ENCODE results near the gene TRIM37.

TRIM37 gene

DNA sequence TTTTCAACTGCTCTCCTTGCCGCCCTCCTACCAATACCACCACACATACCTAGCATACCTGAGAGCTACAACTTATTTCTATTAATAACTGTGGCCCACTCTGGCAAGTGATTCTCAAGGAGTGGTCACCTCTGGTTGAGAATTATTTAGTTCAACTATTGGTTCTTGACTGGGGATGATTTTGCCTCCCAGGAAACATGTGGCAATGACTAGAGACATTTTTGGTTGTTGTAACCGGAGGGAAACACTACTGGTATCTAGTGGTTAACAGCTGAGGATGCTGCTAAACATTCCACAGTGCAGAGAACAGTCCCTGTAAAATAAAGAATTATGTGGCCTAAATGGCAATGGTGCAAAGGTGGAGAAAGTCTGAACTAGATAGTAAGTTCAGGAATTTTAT, 96.7 kb downstream of the TRIM37 start (continued):
- TF ChIP-seq, protein P1, sequence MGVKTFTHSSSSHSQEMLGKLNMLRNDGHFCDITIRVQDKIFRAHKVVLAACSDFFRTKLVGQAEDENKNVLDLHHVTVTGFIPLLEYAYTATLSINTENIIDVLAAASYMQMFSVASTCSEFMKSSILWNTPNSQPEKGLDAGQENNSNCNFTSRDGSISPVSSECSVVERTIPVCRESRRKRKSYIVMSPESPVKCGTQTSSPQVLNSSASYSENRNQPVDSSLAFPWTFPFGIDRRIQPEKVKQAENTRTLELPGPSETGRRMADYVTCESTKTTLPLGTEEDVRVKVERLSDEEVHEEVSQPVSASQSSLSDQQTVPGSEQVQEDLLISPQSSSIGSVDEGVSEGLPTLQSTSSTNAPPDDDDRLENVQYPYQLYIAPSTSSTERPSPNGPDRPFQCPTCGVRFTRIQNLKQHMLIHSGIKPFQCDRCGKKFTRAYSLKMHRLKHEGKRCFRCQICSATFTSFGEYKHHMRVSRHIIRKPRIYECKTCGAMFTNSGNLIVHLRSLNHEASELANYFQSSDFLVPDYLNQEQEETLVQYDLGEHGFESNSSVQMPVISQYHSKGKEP (tag by site-specific recombination; IDR thresholded peaks at IDR 0.05), result no peak
- no peak for TF ChIP-seq ZSCAN23 (tag by site-specific recombination; IDR thresholded peaks at IDR 0.05)
- TF ChIP-seq SP2 (tag by site-specific recombination; IDR thresholded peaks at IDR 0.05), result no peak
- TF ChIP-seq ZNF701 (tag by site-specific recombination; IDR thresholded peaks at IDR 0.05), result no peak

DNA sequence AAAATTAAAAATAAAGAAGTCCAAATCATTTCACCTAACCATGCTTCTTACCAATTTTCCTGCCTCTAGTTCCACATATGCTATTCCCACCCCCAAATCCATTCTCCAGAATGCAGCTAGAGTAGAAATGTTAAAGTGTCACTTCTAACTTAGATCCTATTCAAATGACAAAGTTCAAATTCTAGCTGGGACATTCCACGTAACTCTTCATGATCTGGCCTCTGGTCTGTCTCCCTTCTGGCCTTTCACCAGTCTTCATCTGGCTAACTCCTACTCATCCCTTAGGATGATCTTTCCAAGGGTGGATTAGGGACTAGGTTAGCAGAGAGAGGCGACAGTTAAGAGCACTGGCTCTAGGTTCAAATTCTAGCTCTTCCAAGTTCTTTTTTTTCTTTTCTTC, 97.9 kb downstream of the TRIM37 start:
- POLR2A ChIA-PET, result no interaction called here
- CTCF ChIA-PET, result interaction anchor here (0.7 to 3.0 kb wide), 5 partner anchors 8 to 490 kb away, joined by 3 to 13 read pairs (median 3); no protein-coding TSS in a partner anchor
- Histone ChIP-seq H3K27ac (ENCODE audit: extremely low read depth, low read depth, low read length) (no peak overlapping the region), H3K4me1 (ENCODE audit: control insufficient read depth, insufficient read depth, low read length) (peaks cover 2% of the 10 kb centered on the region), H3K4me3 (ENCODE audit: low read depth, low read length) (no peak overlapping the region), H3K36me3 (ENCODE audit: control insufficient read depth in 2 of 2, insufficient read depth in 1 of 2, low read length in 2 of 2) (peaks cover 21 to 43% of the 10 kb centered on the region in 2 experiments; a peak in 2 of 3 replicates), H3K9me3 (ENCODE audit: control insufficient read depth, insufficient read depth, low read depth, low read length) (no peaks in the 10 kb centered on the region)
- no peak for TF ChIP-seq ZNF2 (tag by site-specific recombination; IDR thresholded peaks at IDR 0.05)
- TF ChIP-seq ZNF133 (tag by site-specific recombination; IDR thresholded peaks at IDR 0.05), result no peak
- no peak for TF ChIP-seq ZNF366 (tag by site-specific recombination; conservative IDR thresholded peaks at IDR 0.05)
- no peak for TF ChIP-seq ZNF776 (tag by site-specific recombination; IDR thresholded peaks at IDR 0.05; ENCODE audit: borderline replicate concordance)
- TF ChIP-seq ZNF791 (tag by site-specific recombination; IDR thresholded peaks at IDR 0.05), result no peak
- TF ChIP-seq ZNF274 (IDR thresholded peaks at IDR 0.05; ENCODE audit: low read length), result no peak
- TF ChIP-seq ZNF274 (tag by site-specific recombination; IDR thresholded peaks at IDR 0.05; ENCODE audit: borderline replicate concordance), result no peak

DNA sequence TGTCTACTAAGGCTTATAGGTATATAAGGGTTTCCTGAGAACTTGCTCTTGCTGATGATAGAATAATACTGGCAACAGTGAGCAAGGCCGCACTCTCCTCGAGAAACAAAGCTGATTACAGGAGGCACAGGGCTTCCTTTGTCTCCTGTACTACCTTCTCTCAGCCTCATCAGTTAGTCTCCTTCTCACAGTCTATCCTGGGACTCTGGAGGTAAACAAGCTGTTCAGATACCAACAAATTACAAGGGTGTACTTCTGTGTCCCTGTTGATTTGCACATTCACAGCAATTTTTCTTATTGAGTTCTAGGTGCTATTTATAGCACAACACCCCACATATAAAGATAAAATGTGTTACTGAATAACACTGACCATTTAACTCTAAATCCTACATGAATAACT, 98.7 kb downstream of the TRIM37 start:
- TF ChIP-seq ZEB2 (tag by site-specific recombination; IDR thresholded peaks at IDR 0.05), result no peak
- TF ChIP-seq, protein P2, sequence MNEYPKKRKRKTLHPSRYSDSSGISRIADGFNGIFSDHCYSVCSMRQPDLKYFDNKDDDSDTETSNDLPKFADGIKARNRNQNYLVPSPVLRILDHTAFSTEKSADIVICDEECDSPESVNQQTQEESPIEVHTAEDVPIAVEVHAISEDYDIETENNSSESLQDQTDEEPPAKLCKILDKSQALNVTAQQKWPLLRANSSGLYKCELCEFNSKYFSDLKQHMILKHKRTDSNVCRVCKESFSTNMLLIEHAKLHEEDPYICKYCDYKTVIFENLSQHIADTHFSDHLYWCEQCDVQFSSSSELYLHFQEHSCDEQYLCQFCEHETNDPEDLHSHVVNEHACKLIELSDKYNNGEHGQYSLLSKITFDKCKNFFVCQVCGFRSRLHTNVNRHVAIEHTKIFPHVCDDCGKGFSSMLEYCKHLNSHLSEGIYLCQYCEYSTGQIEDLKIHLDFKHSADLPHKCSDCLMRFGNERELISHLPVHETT (tag by site-specific recombination; IDR thresholded peaks at IDR 0.05), result no peak
- no peak for TF ChIP-seq ZNF792 (tag by site-specific recombination; IDR thresholded peaks at IDR 0.05)
- no peak for TF ChIP-seq BCL11B (tag by site-specific recombination; IDR thresholded peaks at IDR 0.05; ENCODE audit: low read depth)
- no peak for TF ChIP-seq ZNF654 (tag by site-specific recombination; IDR thresholded peaks at IDR 0.05; ENCODE audit: low read depth)
- TF ChIP-seq ZNF366 (tag by site-specific recombination; conservative IDR thresholded peaks at IDR 0.05), result no peak
- no peak for TF ChIP-seq ZXDB (tag by site-specific recombination; IDR thresholded peaks at IDR 0.05)
- no peak for TF ChIP-seq KLF8 (tag by site-specific recombination; IDR thresholded peaks at IDR 0.05)
- no peak for TF ChIP-seq SCRT1 (tag by site-specific recombination; IDR thresholded peaks at IDR 0.05; ENCODE audit: borderline replicate concordance)
- TF ChIP-seq ZIC2 (tag by site-specific recombination; IDR thresholded peaks at IDR 0.05), result no peak
- TF ChIP-seq, protein P3, sequence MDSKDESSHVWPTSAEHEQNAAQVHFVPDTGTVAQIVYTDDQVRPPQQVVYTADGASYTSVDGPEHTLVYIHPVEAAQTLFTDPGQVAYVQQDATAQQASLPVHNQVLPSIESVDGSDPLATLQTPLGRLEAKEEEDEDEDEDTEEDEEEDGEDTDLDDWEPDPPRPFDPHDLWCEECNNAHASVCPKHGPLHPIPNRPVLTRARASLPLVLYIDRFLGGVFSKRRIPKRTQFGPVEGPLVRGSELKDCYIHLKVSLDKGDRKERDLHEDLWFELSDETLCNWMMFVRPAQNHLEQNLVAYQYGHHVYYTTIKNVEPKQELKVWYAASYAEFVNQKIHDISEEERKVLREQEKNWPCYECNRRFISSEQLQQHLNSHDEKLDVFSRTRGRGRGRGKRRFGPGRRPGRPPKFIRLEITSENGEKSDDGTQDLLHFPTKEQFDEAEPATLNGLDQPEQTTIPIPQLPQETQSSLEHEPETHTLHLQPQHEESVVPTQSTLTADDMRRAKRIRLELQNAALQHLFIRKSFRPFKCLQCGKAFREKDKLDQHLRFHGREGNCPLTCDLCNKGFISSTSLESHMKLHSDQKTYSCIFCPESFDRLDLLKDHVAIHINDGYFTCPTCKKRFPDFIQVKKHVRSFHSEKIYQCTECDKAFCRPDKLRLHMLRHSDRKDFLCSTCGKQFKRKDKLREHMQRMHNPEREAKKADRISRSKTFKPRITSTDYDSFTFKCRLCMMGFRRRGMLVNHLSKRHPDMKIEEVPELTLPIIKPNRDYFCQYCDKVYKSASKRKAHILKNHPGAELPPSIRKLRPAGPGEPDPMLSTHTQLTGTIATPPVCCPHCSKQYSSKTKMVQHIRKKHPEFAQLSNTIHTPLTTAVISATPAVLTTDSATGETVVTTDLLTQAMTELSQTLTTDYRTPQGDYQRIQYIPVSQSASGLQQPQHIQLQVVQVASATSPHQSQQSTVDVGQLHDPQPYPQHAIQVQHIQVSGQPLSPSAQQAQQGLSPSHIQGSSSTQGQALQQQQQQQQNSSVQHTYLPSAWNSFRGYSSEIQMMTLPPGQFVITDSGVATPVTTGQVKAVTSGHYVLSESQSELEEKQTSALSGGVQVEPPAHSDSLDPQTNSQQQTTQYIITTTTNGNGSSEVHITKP (tag by site-specific recombination; IDR thresholded peaks at IDR 0.05), result no peak
- TF ChIP-seq ZNF830 (tag by site-specific recombination; IDR thresholded peaks at IDR 0.05; ENCODE audit: low read depth), result no peak
- TF ChIP-seq, protein P4, sequence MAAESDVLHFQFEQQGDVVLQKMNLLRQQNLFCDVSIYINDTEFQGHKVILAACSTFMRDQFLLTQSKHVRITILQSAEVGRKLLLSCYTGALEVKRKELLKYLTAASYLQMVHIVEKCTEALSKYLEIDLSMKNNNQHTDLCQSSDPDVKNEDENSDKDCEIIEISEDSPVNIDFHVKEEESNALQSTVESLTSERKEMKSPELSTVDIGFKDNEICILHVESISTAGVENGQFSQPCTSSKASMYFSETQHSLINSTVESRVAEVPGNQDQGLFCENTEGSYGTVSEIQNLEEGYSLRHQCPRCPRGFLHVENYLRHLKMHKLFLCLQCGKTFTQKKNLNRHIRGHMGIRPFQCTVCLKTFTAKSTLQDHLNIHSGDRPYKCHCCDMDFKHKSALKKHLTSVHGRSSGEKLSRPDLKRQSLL (tag by site-specific recombination; IDR thresholded peaks at IDR 0.05), result no peak
- TF ChIP-seq, protein P5, sequence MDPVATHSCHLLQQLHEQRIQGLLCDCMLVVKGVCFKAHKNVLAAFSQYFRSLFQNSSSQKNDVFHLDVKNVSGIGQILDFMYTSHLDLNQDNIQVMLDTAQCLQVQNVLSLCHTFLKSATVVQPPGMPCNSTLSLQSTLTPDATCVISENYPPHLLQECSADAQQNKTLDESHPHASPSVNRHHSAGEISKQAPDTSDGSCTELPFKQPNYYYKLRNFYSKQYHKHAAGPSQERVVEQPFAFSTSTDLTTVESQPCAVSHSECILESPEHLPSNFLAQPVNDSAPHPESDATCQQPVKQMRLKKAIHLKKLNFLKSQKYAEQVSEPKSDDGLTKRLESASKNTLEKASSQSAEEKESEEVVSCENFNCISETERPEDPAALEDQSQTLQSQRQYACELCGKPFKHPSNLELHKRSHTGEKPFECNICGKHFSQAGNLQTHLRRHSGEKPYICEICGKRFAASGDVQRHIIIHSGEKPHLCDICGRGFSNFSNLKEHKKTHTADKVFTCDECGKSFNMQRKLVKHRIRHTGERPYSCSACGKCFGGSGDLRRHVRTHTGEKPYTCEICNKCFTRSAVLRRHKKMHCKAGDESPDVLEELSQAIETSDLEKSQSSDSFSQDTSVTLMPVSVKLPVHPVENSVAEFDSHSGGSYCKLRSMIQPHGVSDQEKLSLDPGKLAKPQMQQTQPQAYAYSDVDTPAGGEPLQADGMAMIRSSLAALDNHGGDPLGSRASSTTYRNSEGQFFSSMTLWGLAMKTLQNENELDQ (tag by site-specific recombination; IDR thresholded peaks at IDR 0.05; ENCODE audit: low read depth), result no peak
- no peak for TF ChIP-seq ZFP37 (tag by site-specific recombination; IDR thresholded peaks at IDR 0.05)
- ChIA-PET POLR2A (no interaction called here), CTCF (interaction anchor here (0.9 to 6.9 kb wide), 4 partner anchors 8 to 489 kb away, joined by 3 to 69 read pairs (median 8); no protein-coding TSS in a partner anchor)
- H3K36me3 ChIP-seq (ENCODE audit: control insufficient read depth in 2 of 2, insufficient read depth in 1 of 2, low read length in 2 of 2), result peaks cover 14 to 41% of the 10 kb centered on the region in 2 experiments; a peak in 2 of 3 replicates
- no peak overlapping the region for H3K4me3 ChIP-seq (ENCODE audit: low read depth, low read length)
- H3K4me1 ChIP-seq (ENCODE audit: control insufficient read depth, insufficient read depth, low read length), result no peaks in the 10 kb centered on the region
- no peaks in the 10 kb centered on the region for H3K9me3 ChIP-seq (ENCODE audit: control insufficient read depth, insufficient read depth, low read depth, low read length)
- no peak overlapping the region for H3K27ac ChIP-seq (ENCODE audit: extremely low read depth, low read depth, low read length)
